ENCODE results near the gene P2RY2. TPM values are rescaled to one million over a fixed set of nuclear protein-coding genes. Genes with fewer than 3 reads are reported as not detected.

P2RY2 gene
- total RNA-seq (2014; rRNA removed), result not detected in 2 replicates
- 0.10 TPM for polyA plus RNA-seq (2012)

- no peak for DNase-seq (ENCODE audit: low read depth)
Observed at GRCh38 chr11:73218106-73218829, at the start of gene P2RY2. TSS of gene P2RY2 (plus strand) at chr11:73218281. CDS start at chr11:73234160, 15,879 bp downstream.

- DNase-seq (ENCODE audit: low read depth), result no peak
Observed at GRCh38 chr11:73168925-73169579, 49.0 kb upstream of the P2RY2 start.

- DNase-seq (ENCODE audit: low read depth), result no peak
Observed at GRCh38 chr11:73170140-73170539, 47.9 kb upstream of the P2RY2 start.

- no peak for DNase-seq (ENCODE audit: low read depth)
Observed at GRCh38 chr11:73171436-73172161, 46.5 kb upstream of the P2RY2 start.

GRCh38 chr11:73172992-73173656 is 45.0 kb upstream of the P2RY2 start:
- DNase-seq (ENCODE audit: low read depth), result no peak

- no peak for DNase-seq (ENCODE audit: low read depth)
Observed at GRCh38 chr11:73173755-73174494, 44.2 kb upstream of the P2RY2 start.

- no peak for DNase-seq (ENCODE audit: low read depth)
Observed at GRCh38 chr11:73174495-73174791, 43.6 kb upstream of the P2RY2 start.

GRCh38 chr11:73175551-73176144 is 42.4 kb upstream of the P2RY2 start:
- DNase-seq (ENCODE audit: low read depth), result no peak

GRCh38 chr11:73176145-73176873 is 41.8 kb upstream of the P2RY2 start:
- no peak for DNase-seq (ENCODE audit: low read depth)

- no peak for DNase-seq (ENCODE audit: low read depth)
Observed at GRCh38 chr11:73176874-73177155, 41.3 kb upstream of the P2RY2 start.

- DNase-seq (ENCODE audit: low read depth), result no peak
Observed at GRCh38 chr11:73177380-73177777, 40.7 kb upstream of the P2RY2 start.

- peak; percentile 70 for DNase-seq (ENCODE audit: low read depth)
Observed at GRCh38 chr11:73177778-73178539, 40.1 kb upstream of the P2RY2 start.

- DNase-seq (ENCODE audit: low read depth), result no peak
Observed at GRCh38 chr11:73178681-73179080, 39.4 kb upstream of the P2RY2 start.

- DNase-seq (ENCODE audit: low read depth), result no peak
Observed at GRCh38 chr11:73182824-73183321, 35.2 kb upstream of the P2RY2 start.

GRCh38 chr11:73184953-73185671 is 33.0 kb upstream of the P2RY2 start:
- DNase-seq (ENCODE audit: low read depth), result peak; percentile 60

GRCh38 chr11:73185680-73186293 is 32.3 kb upstream of the P2RY2 start:
- peak; percentile 88 for DNase-seq (ENCODE audit: low read depth)

- DNase-seq (ENCODE audit: low read depth), result no peak
Observed at GRCh38 chr11:73186294-73186850, 31.7 kb upstream of the P2RY2 start.

GRCh38 chr11:73186886-73187285 is 31.2 kb upstream of the P2RY2 start:
- no peak for DNase-seq (ENCODE audit: low read depth)
